ENCODE measurements around the gene KRTAP12-1.
"Not testable (repeated sequence)": the region's sequence is repeated elsewhere in the genome, so short reads cannot be mapped to it uniquely, and the experiment has no call there.

Gene KRTAP12-1

DNA sequence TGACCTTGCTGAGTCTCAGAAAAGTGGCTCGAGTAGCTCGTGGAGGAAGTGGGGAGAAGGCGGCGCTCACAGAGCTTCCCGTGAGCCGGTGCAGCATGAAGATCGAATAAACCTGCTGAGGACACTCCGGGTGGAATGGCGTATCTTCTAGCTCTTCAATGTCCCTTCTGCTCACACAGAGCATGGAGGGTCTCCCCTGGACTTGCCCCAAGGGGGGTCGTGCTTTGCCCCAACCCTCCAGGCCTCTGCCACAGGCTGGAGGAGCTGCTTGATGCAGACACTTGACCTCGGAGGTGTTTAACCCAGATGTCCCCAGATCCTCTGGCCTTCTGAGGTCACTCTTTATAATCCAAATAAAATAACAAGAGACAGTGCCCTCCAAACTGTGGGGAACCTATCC is 12.8 kb upstream of the KRTAP12-1 start:
- no peak overlapping the region for H3K4me3 ChIP-seq (ENCODE audit: low read depth, low read length)
- TF ChIP-seq MYC (IDR thresholded peaks at IDR 0.05; ENCODE audit: low read depth, low read length) (no peak), MAX (IDR thresholded peaks at IDR 0.05; ENCODE audit: low read depth, low read length) (no peak), POLR2A (IDR thresholded peaks at IDR 0.05; ENCODE audit: extremely low read depth, insufficient read length) (no peak)
- TF ChIP-seq, protein P1, sequence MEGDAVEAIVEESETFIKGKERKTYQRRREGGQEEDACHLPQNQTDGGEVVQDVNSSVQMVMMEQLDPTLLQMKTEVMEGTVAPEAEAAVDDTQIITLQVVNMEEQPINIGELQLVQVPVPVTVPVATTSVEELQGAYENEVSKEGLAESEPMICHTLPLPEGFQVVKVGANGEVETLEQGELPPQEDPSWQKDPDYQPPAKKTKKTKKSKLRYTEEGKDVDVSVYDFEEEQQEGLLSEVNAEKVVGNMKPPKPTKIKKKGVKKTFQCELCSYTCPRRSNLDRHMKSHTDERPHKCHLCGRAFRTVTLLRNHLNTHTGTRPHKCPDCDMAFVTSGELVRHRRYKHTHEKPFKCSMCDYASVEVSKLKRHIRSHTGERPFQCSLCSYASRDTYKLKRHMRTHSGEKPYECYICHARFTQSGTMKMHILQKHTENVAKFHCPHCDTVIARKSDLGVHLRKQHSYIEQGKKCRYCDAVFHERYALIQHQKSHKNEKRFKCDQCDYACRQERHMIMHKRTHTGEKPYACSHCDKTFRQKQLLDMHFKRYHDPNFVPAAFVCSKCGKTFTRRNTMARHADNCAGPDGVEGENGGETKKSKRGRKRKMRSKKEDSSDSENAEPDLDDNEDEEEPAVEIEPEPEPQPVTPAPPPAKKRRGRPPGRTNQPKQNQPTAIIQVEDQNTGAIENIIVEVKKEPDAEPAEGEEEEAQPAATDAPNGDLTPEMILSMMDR (IDR thresholded peaks at IDR 0.05; ENCODE audit: low read depth, low read length): no peak
- DNase-seq (ENCODE audit: low read depth): no peak

DNA sequence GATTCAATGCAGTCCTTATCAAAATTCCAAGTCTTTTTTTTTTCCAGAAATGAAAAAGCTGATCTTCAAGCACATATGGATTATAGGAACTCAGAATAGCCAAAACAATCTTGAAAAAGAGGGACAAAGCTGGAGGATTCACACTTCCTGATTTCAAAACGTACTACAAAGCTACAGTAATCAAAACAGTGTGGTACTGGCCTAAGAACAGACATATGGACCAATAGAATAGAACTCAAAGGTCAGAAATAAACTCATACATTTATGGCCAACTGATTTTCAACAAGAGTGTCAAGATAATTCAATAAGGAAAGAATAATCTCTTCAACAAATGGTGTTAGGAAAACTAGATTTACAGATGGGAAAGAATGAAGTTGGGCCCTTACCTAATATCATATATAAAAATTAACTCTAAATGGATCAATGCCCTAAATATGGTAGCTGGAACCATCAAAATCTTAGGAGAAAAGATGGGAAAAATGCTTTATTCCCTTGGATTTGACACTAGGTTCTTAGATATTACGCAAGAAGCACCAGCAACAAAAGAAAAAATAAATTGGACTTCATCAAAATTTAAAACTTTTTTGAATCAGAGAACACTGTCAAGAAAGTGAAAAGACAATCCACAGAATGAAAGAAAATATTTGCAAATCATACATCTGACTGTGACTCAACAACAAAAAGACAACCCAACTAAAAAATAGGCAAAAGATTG is 11.0 kb upstream of the KRTAP12-1 start:
- DNase-seq (ENCODE audit: low read depth): no peak
- H3K4me3 ChIP-seq (ENCODE audit: low read depth, low read length): no peak overlapping the region
- no peak for TF ChIP-seq MYC (IDR thresholded peaks at IDR 0.05; ENCODE audit: low read depth, low read length)
- TF ChIP-seq MAX (IDR thresholded peaks at IDR 0.05; ENCODE audit: low read depth, low read length): no peak
- no peak for TF ChIP-seq POLR2A (IDR thresholded peaks at IDR 0.05; ENCODE audit: extremely low read depth, insufficient read length)
- TF ChIP-seq, protein P1 (IDR thresholded peaks at IDR 0.05; ENCODE audit: low read depth, low read length): no peak

GRCh38 chr21:44691686-44692085 is 9.7 kb upstream of the KRTAP12-1 start:
- TF ChIP-seq, protein P1 (IDR thresholded peaks at IDR 0.05; ENCODE audit: low read depth, low read length): no peak
- no peak for TF ChIP-seq MAX (IDR thresholded peaks at IDR 0.05; ENCODE audit: low read depth, low read length)
- TF ChIP-seq POLR2A (IDR thresholded peaks at IDR 0.05; ENCODE audit: extremely low read depth, insufficient read length): no peak
- no peak for TF ChIP-seq MYC (IDR thresholded peaks at IDR 0.05; ENCODE audit: low read depth, low read length)
- no peak for DNase-seq (ENCODE audit: low read depth)
- no peak overlapping the region for H3K4me3 ChIP-seq (ENCODE audit: low read depth, low read length)

GRCh38 chr21:44689740-44690139 is 7.8 kb upstream of the KRTAP12-1 start:
- not testable (repeated sequence) for DNase-seq (ENCODE audit: low read depth)

DNA sequence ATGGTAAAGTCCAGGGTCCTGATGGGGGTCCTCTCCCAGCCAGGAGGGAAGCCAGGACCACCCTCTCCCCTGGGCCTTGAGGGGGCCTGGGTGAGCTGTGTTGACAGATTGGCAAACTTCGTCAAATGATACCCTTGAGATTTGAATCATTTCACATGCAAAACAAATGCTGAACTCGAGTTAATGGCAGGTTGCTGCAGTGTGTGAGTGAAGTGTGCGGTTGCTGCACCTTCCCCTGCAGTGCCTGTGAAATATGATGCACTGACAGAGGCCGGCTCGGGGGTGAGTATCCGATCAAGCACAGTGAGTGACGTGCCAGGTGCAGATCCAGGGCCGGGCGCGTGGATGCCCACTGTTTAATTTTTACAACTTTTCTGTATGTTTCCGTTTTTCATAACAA is 5.7 kb upstream of the KRTAP12-1 start:
- DNase-seq (ENCODE audit: low read depth): no peak
- no peak overlapping the region for H3K4me3 ChIP-seq (ENCODE audit: low read depth, low read length)
- TF ChIP-seq MAX (IDR thresholded peaks at IDR 0.05; ENCODE audit: low read depth, low read length): no peak
- TF ChIP-seq, protein P1 (IDR thresholded peaks at IDR 0.05; ENCODE audit: low read depth, low read length): no peak
- no peak for TF ChIP-seq MYC (IDR thresholded peaks at IDR 0.05; ENCODE audit: low read depth, low read length)
- TF ChIP-seq POLR2A (IDR thresholded peaks at IDR 0.05; ENCODE audit: extremely low read depth, insufficient read length): no peak

More at GRCh38 chr21:44689740-44690139, 7.8 kb upstream of the KRTAP12-1 start:
- not testable (repeated sequence) for H3K4me3 ChIP-seq (ENCODE audit: low read depth, low read length)

DNA sequence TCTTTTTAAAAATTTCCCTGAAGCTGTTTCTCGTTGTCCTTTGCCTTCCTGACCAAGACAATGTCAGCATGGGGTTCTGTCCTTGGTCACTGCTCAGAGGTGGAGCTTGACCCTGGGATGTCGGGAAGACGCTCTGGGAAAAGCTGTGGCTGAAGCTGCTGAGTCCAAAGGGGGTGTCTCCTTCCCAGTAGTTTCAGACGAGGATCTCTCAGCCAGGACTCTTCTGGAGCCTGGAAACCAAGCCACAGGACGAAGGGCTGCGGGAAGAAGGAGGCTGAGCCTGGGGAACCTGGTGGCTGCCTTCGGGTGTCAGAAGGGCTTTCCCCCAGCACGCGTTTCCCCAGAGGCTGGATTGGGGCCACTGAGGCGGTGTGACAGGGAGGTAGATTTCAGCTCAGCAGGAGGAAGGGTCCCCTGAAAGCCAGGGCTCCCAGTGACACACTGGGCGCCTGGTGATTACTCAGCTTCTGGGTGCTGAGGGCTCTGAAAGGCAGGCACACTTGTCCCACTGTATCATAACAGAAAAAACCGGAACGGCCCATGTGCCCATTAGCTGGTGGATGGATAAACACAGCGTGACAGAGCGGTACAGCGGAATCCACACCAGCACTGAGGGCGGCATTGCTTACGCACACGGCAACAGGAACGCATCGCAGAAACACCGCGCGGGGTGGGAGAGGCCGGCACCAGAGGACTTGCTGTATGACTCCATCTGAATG is 5.0 kb upstream of the KRTAP12-1 start:
- H3K4me3 ChIP-seq (ENCODE audit: low read depth, low read length): no peak overlapping the region
- DNase-seq (ENCODE audit: low read depth): no peak
- no peak for TF ChIP-seq MAX (IDR thresholded peaks at IDR 0.05; ENCODE audit: low read depth, low read length)
- TF ChIP-seq POLR2A (IDR thresholded peaks at IDR 0.05; ENCODE audit: extremely low read depth, insufficient read length): no peak
- no peak for TF ChIP-seq MYC (IDR thresholded peaks at IDR 0.05; ENCODE audit: low read depth, low read length)
- TF ChIP-seq, protein P1 (IDR thresholded peaks at IDR 0.05; ENCODE audit: low read depth, low read length): no peak
